HG03196 (cell line): ENCODE data around the gene TAF13.

Experiments
- ATAC-seq: cut with Tn5 transposase; IDR thresholded peaks from one replicate; pipeline ENCODE4 v1.9.1; 2021; ENCODE audit not compliant: unreplicated experiment

The TAF13 gene, protein sequence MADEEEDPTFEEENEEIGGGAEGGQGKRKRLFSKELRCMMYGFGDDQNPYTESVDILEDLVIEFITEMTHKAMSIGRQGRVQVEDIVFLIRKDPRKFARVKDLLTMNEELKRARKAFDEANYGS

GRCh38 chr1:109075531-109076490 lies at the start of gene TAF13:
TAF13 (minus strand) TSS chr1:109076003; CDS start chr1:109075947, 56 bp downstream.
- peak; percentile 99 for ATAC-seq

- ATAC-seq, result no peak
These were observed 44.6 kb upstream of the TAF13 start for GRCh38 chr1:109120356-109120755.

- no peak for ATAC-seq
These were observed 42.3 kb upstream of the TAF13 start for GRCh38 chr1:109118089-109118488.

- ATAC-seq, result no peak
These were observed 40.5 kb upstream of the TAF13 start for GRCh38 chr1:109116286-109116685.

DNA sequence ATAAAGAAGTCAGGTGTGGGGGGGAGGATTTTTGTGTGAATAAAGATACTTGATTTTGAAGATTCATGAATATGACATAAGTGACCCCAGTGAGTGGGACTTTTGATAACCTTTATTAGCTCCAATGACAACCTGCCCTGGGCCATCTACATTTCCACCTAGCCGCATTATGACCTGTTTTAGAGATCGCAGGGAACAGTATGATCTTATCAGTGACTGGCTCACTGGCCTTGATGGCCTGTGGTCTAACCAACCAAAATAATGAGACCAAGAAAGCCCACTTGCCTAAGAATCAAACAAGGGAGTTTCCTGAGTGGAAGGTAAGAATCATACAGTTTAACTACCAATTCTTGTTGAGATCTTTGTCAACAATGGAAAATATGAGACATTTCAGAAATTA lies 39.9 kb upstream of the TAF13 start:
- no peak for ATAC-seq

DNA sequence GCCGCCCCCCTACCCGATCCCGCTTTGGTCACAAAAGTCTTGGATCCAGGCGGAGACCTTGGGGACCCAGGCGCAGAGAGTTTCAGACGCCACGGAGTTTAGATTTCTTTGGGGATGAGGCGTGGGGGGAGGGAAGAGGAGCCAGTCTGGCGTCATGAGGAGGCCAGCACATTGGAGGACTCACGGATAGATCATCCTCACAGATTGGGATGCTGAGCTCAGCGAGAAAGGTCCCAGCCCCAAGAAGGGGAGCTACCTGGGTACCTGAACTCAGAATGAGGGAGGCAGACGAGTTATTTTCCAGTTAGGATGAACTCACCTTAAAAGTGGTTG lies 38.5 kb upstream of the TAF13 start:
- no peak for ATAC-seq

GRCh38 chr1:109113590-109114341 lies 38.0 kb upstream of the TAF13 start, which contains the start of gene ELAPOR1:
ELAPOR1 (plus strand) TSS chr1:109114115; CDS start chr1:109114184, 69 bp downstream.
- no peak for ATAC-seq

DNA sequence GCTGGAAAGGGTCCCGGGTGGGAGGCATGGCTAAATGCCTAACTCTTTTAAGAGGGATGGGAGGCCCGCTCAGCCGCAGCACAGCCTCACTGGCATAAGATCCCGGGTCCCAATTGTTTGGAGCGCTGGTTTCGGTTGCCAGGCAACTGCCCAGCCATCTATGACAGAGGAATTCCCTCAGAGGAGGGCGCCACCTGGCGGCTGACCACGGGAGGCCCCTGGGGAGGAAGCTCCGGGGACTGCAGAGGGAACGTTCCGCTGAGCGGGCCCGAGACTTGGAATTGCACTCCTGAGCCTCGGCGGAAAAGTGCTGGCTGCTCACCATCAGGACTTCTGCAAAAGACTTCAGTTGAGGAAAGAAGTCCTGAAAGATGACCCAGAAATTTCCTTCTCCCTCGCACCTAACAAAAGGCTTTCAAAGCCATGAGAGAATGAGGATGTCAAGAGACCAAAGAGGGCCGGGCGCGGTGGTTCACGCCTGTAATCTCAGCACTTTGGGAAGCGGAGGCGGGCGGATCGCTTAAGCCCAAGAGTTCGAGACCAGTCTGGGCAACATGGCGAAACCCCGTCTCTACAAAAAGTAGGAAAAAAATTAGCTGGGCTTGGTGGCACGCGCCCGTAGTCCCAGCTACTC lies 37.0 kb upstream of the TAF13 start:
- peak; percentile 59 for ATAC-seq

GRCh38 chr1:109112056-109112651 lies 36.4 kb upstream of the TAF13 start:
- no peak for ATAC-seq

DNA sequence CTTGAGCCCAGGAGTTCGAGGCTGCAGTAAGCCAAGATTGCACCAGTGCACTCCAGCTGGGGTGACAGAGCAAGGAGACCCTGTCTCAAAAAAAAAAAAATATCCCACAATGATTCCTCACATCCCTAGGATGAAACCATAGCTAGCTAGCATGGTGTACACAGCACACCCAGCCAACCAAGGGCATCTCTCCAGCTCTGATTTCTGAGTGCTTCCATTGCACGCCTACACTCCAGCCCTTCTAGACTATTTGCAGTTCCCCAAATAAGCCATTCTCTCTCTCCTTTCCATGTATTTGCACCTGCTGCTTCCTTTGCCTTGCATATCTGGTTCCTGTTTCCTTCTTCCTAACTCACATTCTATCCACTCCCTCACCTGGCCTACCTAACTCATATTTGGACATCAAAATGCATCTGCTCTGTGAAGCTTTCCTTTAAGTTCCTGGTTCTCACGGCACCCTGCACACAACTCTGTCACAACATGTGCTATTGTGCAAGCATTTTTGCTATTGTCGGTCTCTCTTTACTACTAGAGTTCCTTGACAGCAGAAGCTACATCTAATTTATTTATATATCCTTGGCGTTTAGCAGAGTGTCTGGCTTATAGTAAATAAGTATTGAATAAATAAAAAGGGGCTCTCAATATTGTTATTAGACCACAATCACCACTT lies 35.7 kb upstream of the TAF13 start:
- ATAC-seq, result no peak

- no peak for ATAC-seq
These were observed 34.1 kb upstream of the TAF13 start for GRCh38 chr1:109109906-109110305.

DNA sequence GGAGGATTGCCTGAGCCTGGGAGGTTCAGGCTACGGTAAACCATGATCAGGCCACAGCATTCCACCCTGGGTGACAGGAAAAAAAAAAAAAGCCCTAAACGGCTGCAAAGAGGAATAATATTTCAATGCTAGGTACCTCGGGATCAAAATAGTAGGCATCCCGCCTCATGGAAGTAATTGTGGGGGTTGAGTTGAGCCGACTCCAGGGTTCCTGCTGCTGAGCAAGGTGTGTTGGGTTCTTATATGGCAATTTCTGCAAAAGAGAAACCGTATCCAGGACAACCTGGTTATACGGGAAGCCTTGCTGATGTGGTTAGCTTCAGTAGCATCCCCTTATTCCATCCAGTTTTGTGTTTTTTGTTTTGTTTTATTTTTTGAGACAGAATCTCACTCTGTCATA lies 32.0 kb upstream of the TAF13 start:
- ATAC-seq, result no peak

GRCh38 chr1:109105881-109106280 lies 30.1 kb upstream of the TAF13 start:
- no peak for ATAC-seq

DNA sequence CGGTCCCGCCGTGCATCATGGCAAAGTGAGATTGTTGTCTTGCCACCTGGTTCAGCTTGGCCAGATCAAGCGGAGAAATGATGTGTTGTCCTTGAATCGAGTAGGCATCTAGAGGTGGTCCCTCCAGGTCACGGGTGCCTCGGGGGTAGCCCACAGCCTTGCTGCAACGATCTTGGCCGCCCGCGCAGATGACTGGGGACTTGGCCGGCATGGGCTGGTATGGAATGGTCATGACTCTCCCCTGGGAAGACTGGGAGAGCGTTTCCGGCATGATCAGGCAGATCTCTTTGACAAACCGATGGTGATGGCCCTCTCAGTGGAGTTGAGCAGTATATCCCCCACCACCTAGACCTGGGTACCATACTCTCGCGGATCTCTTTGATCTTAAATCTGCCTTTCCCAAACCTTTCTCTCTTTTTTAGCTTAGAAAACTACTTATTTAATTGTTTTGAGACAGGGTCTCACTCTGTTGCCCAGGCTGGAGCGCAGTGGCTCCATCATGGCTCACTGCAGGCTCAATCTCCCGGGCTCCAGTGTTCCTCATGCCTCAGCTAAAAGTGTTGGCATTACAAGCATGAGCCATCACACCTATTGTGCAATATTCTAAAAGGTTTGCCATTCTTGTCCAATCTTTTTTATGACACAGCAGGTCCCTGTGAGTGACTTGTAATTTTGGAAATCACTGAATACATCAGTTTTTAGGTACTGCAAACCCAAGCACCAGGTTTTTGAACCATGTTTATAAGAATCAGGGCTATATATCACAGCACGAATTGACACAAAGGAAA lies 28.8 kb upstream of the TAF13 start:
- no peak for ATAC-seq

- ATAC-seq, result peak; percentile 89
These were observed 24.4 kb upstream of the TAF13 start for GRCh38 chr1:109099938-109100773.

GRCh38 chr1:109096120-109096519 lies 20.3 kb upstream of the TAF13 start:
- no peak for ATAC-seq

- ATAC-seq, result no peak
These were observed 19.8 kb upstream of the TAF13 start for GRCh38 chr1:109095631-109096030.

- no peak for ATAC-seq
These were observed 19.1 kb upstream of the TAF13 start for GRCh38 chr1:109094871-109095270.

GRCh38 chr1:109094377-109094803 lies 18.6 kb upstream of the TAF13 start:
- ATAC-seq, result no peak
